Ovary (tissue), 3 donors: Measurements from ENCODE around the gene CACNA1C.

ENCODE experiments used
- CTCF ChIP-seq, 3 donors: fragments of 450-650 bp in 2 of 3; fragments of 200-600 bp in 1 of 3; IDR thresholded peaks; one replicate each; pipeline versions ENCODE4 v1.5.1 to v1.8.0; 2016 to 2022; ENCODE audit warnings: antibody characterized with exemption in 3 of 3, mild to moderate bottlenecking in 1 of 3
- EP300 ChIP-seq: sonication (generic); formaldehyde crosslinking; IDR thresholded peaks from one replicate; pipeline ENCODE4 v1.6.1; 2017; ENCODE audit warnings: antibody characterized with exemption
- POLR2A ChIP-seq: fragments of 450-650 bp; IDR thresholded peaks from one replicate; pipeline ENCODE4 v1.6.1; 2017; ENCODE audit warnings: antibody characterized with exemption, mild to moderate bottlenecking, moderate library complexity
- donor health status: DM: no; HTN: no; CAD: no.

GRCh38 chr12:2295941-2296461, 243.2 kb downstream of the CACNA1C start:
- no peak for TF ChIP-seq CTCF (IDR thresholded peaks at IDR 0.05)
- TF ChIP-seq POLR2A, result no peak
- TF ChIP-seq EP300, result no peak
